OCI-M2 (cell line): ENCODE measurements around the gene GPN3.
"Not testable (repeated sequence)": the region's sequence is repeated elsewhere in the genome, so short reads cannot be mapped to it uniquely, and the experiment has no call there.

Experiments
- DNase-seq: peaks from one replicate; lab custom pipeline; 2025; ENCODE audit not compliant: unreplicated experiment; lab: John Stamatoyannopoulos, UW

GPN3 gene

GRCh38 chr12:110449799-110450497 is 18.1 kb downstream of the GPN3 start, which contains the start of gene ARPC3:
ARPC3 (minus strand) TSS chr12:110450337; CDS start chr12:110450260, 77 bp downstream.
- DNase-seq, result peak; percentile 56

- DNase-seq, result no peak
Measured at GRCh38 chr12:110444455-110444854, 23.6 kb downstream of the GPN3 start.

GRCh38 chr12:110436231-110436630 is 31.8 kb downstream of the GPN3 start:
- DNase-seq, result no peak

GRCh38 chr12:110431957-110432587 is 36.0 kb downstream of the GPN3 start:
- DNase-seq, result no peak

- DNase-seq, result not testable (repeated sequence)
Measured at GRCh38 chr12:110429676-110430075, 38.4 kb downstream of the GPN3 start.

- DNase-seq, result no peak
Measured at GRCh38 chr12:110426406-110426805, 41.7 kb downstream of the GPN3 start.

- DNase-seq, result no peak
Measured at GRCh38 chr12:110424237-110424636, 43.8 kb downstream of the GPN3 start.

GRCh38 chr12:110421701-110422100 is 46.4 kb downstream of the GPN3 start:
- no peak for DNase-seq

- no peak for DNase-seq
Measured at GRCh38 chr12:110421159-110421661, 46.8 kb downstream of the GPN3 start.

GRCh38 chr12:110420644-110421043 is 47.4 kb downstream of the GPN3 start:
- DNase-seq, result not testable (repeated sequence)

- not testable (repeated sequence) for DNase-seq
Measured at GRCh38 chr12:110417113-110417512, 50.9 kb downstream of the GPN3 start.

- not testable (repeated sequence) for DNase-seq
Measured at GRCh38 chr12:110410086-110410485, 58.0 kb downstream of the GPN3 start.

GRCh38 chr12:110405126-110405662 is 62.9 kb downstream of the GPN3 start:
- not testable (repeated sequence) for DNase-seq

GRCh38 chr12:110403976-110404682 is 63.9 kb downstream of the GPN3 start:
- DNase-seq, result no peak

- DNase-seq, result peak; percentile 70
Measured at GRCh38 chr12:110403146-110403975, 64.7 kb downstream of the GPN3 start, which contains the start of gene ANAPC7. ANAPC7 (minus strand) TSS chr12:110403708; CDS start chr12:110403627, 81 bp downstream.
